Myocyte (in vitro differentiated cells): ENCODE results near the gene DOK3. TPM values are rescaled to one million over a fixed set of nuclear protein-coding genes. Genes with fewer than 3 reads are reported as not detected.

Source experiments
- DNase-seq: peaks from one replicate; pipeline ENCODE4 v3.0.0-alpha.2; 2012; ENCODE audit warnings: low read depth
- total RNA-seq: library from RNA; depleted of rRNA; stranded (reverse); fragments of >200 nt; gene quantifications from 2 replicates; pipeline ENCODE4 v1.2.3, GENCODE V29; 2014

Gene DOK3
- total RNA-seq, 1 donor from 2014 or later, result 21.7 TPM

- DNase-seq, result no peak
Observed at GRCh38 chr5:177512736-177513380, 3.2 kb upstream of the DOK3 start.

GRCh38 chr5:177511796-177512675 is 2.4 kb upstream of the DOK3 start:
- no peak for DNase-seq

- DNase-seq, result no peak
Observed at GRCh38 chr5:177511181-177511580, 1.6 kb upstream of the DOK3 start.

GRCh38 chr5:177510567-177511053 is 984 bp upstream of the DOK3 start:
- DNase-seq, result no peak

- DNase-seq, result no peak
Observed at GRCh38 chr5:177509991-177510566, 453 bp upstream of the DOK3 start.

GRCh38 chr5:177508837-177509236 is 789 bp downstream of the DOK3 start:
- no peak for DNase-seq

- no peak for DNase-seq
Observed at GRCh38 chr5:177508221-177508611, 1.4 kb downstream of the DOK3 start.

GRCh38 chr5:177507596-177508220 is 1.9 kb downstream of the DOK3 start:
- no peak for DNase-seq

GRCh38 chr5:177507165-177507564 is 2.5 kb downstream of the DOK3 start:
- no peak for DNase-seq

- no peak for DNase-seq
Observed at GRCh38 chr5:177505075-177505474, 4.6 kb downstream of the DOK3 start.

- DNase-seq, result no peak
Observed at GRCh38 chr5:177504086-177505056, 5.3 kb downstream of the DOK3 start.

- no peak for DNase-seq
Observed at GRCh38 chr5:177503351-177504085, 6.1 kb downstream of the DOK3 start.

GRCh38 chr5:177502886-177503285 is 6.7 kb downstream of the DOK3 start:
- no peak for DNase-seq

GRCh38 chr5:177501874-177502678 is 7.5 kb downstream of the DOK3 start:
- no peak for DNase-seq

GRCh38 chr5:177500685-177501522 is 8.7 kb downstream of the DOK3 start:
- peak; percentile 91 for DNase-seq

GRCh38 chr5:177499842-177500241 is 9.8 kb downstream of the DOK3 start:
- no peak for DNase-seq

- DNase-seq, result no peak
Observed at GRCh38 chr5:177498013-177498787, 11.4 kb downstream of the DOK3 start.
